ENCODE results near the gene ABLIM2. TPM values are rescaled to one million over a fixed set of nuclear protein-coding genes. Genes with fewer than 3 reads are reported as not detected.

The ABLIM2 gene
- total RNA-seq, 4 donors from 2014 or later = 5.9 to 20.0 (median 8.6) TPM

DNA sequence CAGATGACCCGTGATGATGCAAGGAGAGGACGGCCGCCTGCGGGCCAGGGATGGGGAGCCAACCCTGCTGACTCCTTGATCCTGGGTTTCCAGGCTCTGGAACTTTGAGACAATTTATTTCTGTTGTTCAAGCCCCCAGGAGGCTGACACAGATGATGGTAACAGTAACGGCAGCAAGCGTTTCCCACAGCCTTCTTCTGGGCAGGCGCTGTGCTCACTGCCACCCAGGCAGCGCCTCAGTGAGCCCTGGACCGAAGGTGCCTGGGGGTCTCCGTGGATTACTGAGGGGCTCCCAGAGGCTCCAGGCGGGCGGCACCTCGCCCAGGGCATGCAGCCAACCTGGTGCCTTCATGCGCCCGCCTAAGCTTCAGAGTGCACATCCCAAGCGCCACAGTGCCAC, 115.0 kb downstream of the ABLIM2 start:
- TF ChIP-seq, protein P1, sequence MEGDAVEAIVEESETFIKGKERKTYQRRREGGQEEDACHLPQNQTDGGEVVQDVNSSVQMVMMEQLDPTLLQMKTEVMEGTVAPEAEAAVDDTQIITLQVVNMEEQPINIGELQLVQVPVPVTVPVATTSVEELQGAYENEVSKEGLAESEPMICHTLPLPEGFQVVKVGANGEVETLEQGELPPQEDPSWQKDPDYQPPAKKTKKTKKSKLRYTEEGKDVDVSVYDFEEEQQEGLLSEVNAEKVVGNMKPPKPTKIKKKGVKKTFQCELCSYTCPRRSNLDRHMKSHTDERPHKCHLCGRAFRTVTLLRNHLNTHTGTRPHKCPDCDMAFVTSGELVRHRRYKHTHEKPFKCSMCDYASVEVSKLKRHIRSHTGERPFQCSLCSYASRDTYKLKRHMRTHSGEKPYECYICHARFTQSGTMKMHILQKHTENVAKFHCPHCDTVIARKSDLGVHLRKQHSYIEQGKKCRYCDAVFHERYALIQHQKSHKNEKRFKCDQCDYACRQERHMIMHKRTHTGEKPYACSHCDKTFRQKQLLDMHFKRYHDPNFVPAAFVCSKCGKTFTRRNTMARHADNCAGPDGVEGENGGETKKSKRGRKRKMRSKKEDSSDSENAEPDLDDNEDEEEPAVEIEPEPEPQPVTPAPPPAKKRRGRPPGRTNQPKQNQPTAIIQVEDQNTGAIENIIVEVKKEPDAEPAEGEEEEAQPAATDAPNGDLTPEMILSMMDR (IDR thresholded peaks at IDR 0.05; ENCODE audit: low read depth) = no peak

GRCh38 chr4:8041868-8042267, 116.7 kb downstream of the ABLIM2 start:
- TF ChIP-seq, protein P1 (IDR thresholded peaks at IDR 0.05; ENCODE audit: low read depth) = no peak

DNA sequence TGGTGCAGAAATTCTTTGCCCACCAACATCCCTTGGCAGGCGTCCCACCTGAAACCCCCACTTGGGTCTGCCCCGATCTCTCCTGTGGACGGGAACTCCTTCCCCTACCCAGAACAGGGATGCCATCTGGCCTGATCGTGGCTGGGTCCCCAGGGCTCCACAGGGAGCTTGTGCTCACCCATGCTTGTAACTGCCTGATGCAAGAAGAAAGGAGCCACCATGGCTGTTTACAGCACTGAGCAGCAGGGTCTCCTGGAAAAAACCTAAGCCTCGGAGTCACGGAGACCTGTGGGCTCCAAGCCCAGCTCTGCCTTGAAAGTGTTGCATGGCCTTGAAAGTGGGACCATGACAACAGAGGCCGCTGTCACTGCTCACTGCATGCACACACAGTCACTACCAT, 117.4 kb downstream of the ABLIM2 start:
- TF ChIP-seq, protein P1 (IDR thresholded peaks at IDR 0.05; ENCODE audit: low read depth) = no peak

GRCh38 chr4:8040607-8041006, 118.0 kb downstream of the ABLIM2 start:
- TF ChIP-seq, protein P1 (IDR thresholded peaks at IDR 0.05; ENCODE audit: low read depth) = no peak

GRCh38 chr4:8039853-8040252, 118.8 kb downstream of the ABLIM2 start:
- TF ChIP-seq, protein P1 (IDR thresholded peaks at IDR 0.05; ENCODE audit: low read depth) = no peak

- TF ChIP-seq, protein P1 (IDR thresholded peaks at IDR 0.05; ENCODE audit: low read depth) = no peak
Measured at GRCh38 chr4:8039290-8039689, 119.3 kb downstream of the ABLIM2 start.

DNA sequence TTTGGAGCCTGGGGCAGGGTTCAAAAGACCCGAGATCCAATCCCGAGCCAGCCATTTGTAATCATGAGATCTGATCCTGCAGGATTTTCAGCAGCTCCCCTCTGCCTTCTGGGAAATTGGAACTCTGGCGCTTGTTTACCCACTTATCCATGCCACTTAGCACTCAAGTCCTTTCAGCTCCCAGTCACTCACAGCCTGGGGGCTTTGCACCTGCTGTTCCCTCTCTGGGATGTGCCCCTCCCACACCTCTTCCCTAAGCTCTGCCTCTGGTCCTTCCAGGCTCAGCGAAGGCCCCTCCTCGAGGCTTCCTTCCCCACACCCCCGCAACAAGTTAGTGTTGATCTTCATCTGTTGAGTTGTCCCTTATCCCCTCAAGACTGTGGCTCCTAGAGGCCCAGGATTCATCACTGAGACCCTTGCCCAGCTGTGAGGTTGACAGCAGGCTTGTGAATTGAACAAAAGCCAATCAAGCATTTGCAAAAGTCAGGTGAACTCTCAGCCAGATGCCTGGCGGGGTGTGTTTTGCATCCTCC, 119.8 kb downstream of the ABLIM2 start:
- TF ChIP-seq, protein P1 (IDR thresholded peaks at IDR 0.05; ENCODE audit: low read depth) = no peak
